IMR-90 (cell line): ENCODE data around the gene ADAMTSL2. TPM values are rescaled to one million over a fixed set of nuclear protein-coding genes. Genes with fewer than 3 reads are reported as not detected.

Source experiments
- ATAC-seq: fragments of 200-7000 bp; cut with Tn5 transposase; 2 replicates; pipeline ENCODE4 v1.9.1; 2020; ENCODE audit warnings: low read depth, mild to moderate bottlenecking, moderate library complexity
- BruUV-seq: library from RNA; stranded (reverse); fragments of 400-500 nt; replicated peaks from 2 replicates; lab custom pipeline; 2021; lab: Mats Ljungman, UMichigan
- CTCF ChIA-PET: fragments of 300-600 bp; formaldehyde crosslinking; extraction: SDS; loops from one replicate; lab custom pipeline; 2021; ENCODE audit warnings: antibody characterized with exemption; lab: Yijun Ruan, JAX
- POLR2A ChIA-PET: fragments of 300-600 bp; sonication (Branson Sonifier 250); formaldehyde crosslinking; loops from one replicate; lab custom pipeline; 2022; ENCODE audit warnings: antibody characterized with exemption; ENCODE audit not compliant: unreplicated experiment; lab: Charles Lee
- DNase-seq: peaks from one replicate; pipeline ENCODE4 v3.0.0; 2013
- H2AFZ ChIP-seq: replicated peaks from 2 replicates; pipeline ENCODE3; 2013; ENCODE audit warnings: low read length, mild to moderate bottlenecking; ENCODE audit not compliant: poor library complexity
- H2AK5ac ChIP-seq: 2 replicates; pipeline ENCODE4 v1.6.1; 2013; ENCODE audit warnings: low read depth, low read length, inconsistent platforms
- H2AK9ac ChIP-seq: replicated peaks from 2 replicates; pipeline ENCODE3; 2013; ENCODE audit warnings: mild to moderate bottlenecking, low read depth, low read length, moderate library complexity; ENCODE audit not compliant: poor library complexity
- H2BK120ac ChIP-seq: 2 replicates; pipeline ENCODE4 v1.6.1; 2013; ENCODE audit warnings: low read depth, low read length, inconsistent platforms
- H2BK15ac ChIP-seq: 3 replicates; pipeline ENCODE4 v1.6.1; 2013; ENCODE audit warnings: low read depth, low read length, inconsistent platforms
- H2BK20ac ChIP-seq: 2 replicates; pipeline ENCODE4 v1.6.1; 2013; ENCODE audit warnings: low read depth, mild to moderate bottlenecking, inconsistent platforms, low read length, moderate library complexity
- H2BK5ac ChIP-seq: 2 replicates; pipeline ENCODE4 v1.6.1; 2013; ENCODE audit warnings: mild to moderate bottlenecking, low read depth, low read length, inconsistent platforms; ENCODE audit not compliant: poor library complexity, severe bottlenecking
- H3K14ac ChIP-seq: replicated peaks from 2 replicates; pipeline ENCODE4 v1.6.1; 2013; ENCODE audit warnings: low read depth, low read length, inconsistent platforms
- H3K18ac ChIP-seq: 2 replicates; pipeline ENCODE4 v1.6.1; 2013; ENCODE audit warnings: low read depth, low read length, control low read depth
- H3K23ac ChIP-seq: 2 replicates; pipeline ENCODE4 v1.6.1; 2013; ENCODE audit warnings: low read depth, low read length, inconsistent platforms
- H3K27ac ChIP-seq: 2 replicates; pipeline ENCODE4 v1.5.1; 2013; ENCODE audit warnings: mild to moderate bottlenecking, control low read depth, low read length; ENCODE audit not compliant: insufficient read depth
- H3K27me3 ChIP-seq: 2 replicates; pipeline ENCODE4 v1.6.1; 2013; ENCODE audit warnings: low read length; ENCODE audit not compliant: control insufficient read depth, insufficient read depth
- H3K36me3 ChIP-seq: 2 replicates; pipeline ENCODE4 v1.6.1; 2013; ENCODE audit warnings: low read length, mixed read lengths; ENCODE audit not compliant: control insufficient read depth, insufficient read depth
- H3K4ac ChIP-seq: 2 replicates; pipeline ENCODE4 v1.6.1; 2013; ENCODE audit warnings: low read depth, low read length, inconsistent platforms
- H3K4me1 ChIP-seq: 2 replicates; pipeline ENCODE4 v1.6.1; 2013; ENCODE audit warnings: low read length, mixed read lengths; ENCODE audit not compliant: control insufficient read depth, insufficient read depth
- H3K4me2 ChIP-seq: 2 replicates; pipeline ENCODE4 v1.6.1; 2013; ENCODE audit warnings: low read depth, mild to moderate bottlenecking, control low read depth, low read length, moderate library complexity
- H3K4me3 ChIP-seq: 2 replicates; pipeline ENCODE4 v1.5.1; 2013; ENCODE audit warnings: low read depth, mild to moderate bottlenecking, control low read depth, low read length, moderate library complexity; ENCODE audit not compliant: insufficient read depth
- H3K56ac ChIP-seq: 2 replicates; pipeline ENCODE4 v1.6.1; 2013; ENCODE audit warnings: low read length, inconsistent platforms; ENCODE audit not compliant: insufficient read depth; ENCODE audit errors: extremely low read depth
- H3K79me1 ChIP-seq, 2 experiments: 2 replicates each; pipeline ENCODE4 v1.6.1; 2013; ENCODE audit warnings: low read length in 2 of 2, inconsistent platforms in 1 of 2, low read depth in 1 of 2
- H3K9ac ChIP-seq: 2 replicates; pipeline ENCODE4 v1.6.1; 2013; ENCODE audit warnings: low read depth, low read length, control low read depth
- H3K9me1 ChIP-seq: 2 replicates; pipeline ENCODE4 v1.6.1; 2013; ENCODE audit warnings: low read length, inconsistent platforms; ENCODE audit not compliant: insufficient read depth
- H3K9me3 ChIP-seq: 2 replicates; pipeline ENCODE4 v1.6.1; 2013; ENCODE audit warnings: low read length; ENCODE audit not compliant: control insufficient read depth, insufficient read depth
- H4K20me1 ChIP-seq: 2 replicates; pipeline ENCODE4 v1.6.1; 2013; ENCODE audit warnings: low read length, inconsistent platforms; ENCODE audit not compliant: insufficient read depth
- H4K5ac ChIP-seq: 2 replicates; pipeline ENCODE4 v1.6.1; 2013; ENCODE audit warnings: mild to moderate bottlenecking, low read depth, low read length, control low read depth
- H4K8ac ChIP-seq, 2 experiments: 2 replicates each; pipeline ENCODE4 v1.6.1; 2013; ENCODE audit warnings: low read depth in 2 of 2, low read length in 2 of 2, control low read depth in 1 of 2, inconsistent platforms in 1 of 2
- H4K91ac ChIP-seq: 2 replicates; pipeline ENCODE4 v1.6.1; 2013; ENCODE audit warnings: low read depth, low read length, inconsistent platforms; ENCODE audit not compliant: insufficient read depth
- CHD1 ChIP-seq: IDR thresholded peaks from 2 replicates; pipeline ENCODE4 v1.6.1; 2012; ENCODE audit warnings: low read depth, low read length, improper control_type of control experiment
- MAFK ChIP-seq: IDR thresholded peaks from 2 replicates; pipeline ENCODE4 v1.6.1; 2012; ENCODE audit warnings: low read depth, low read length, improper control_type of control experiment
- MAZ ChIP-seq: IDR thresholded peaks from 2 replicates; pipeline ENCODE4 v1.6.1; 2012; ENCODE audit warnings: low read depth, mild to moderate bottlenecking, low read length, improper control_type of control experiment, moderate library complexity, borderline replicate concordance
- NFE2L2 ChIP-seq: fragments of 150-350 bp; IDR thresholded peaks from 2 replicates; pipeline ENCODE4 v1.6.1; 2016; ENCODE audit warnings: low read depth, mild to moderate bottlenecking, low read length
- POLR2A ChIP-seq: IDR thresholded peaks from 2 replicates; pipeline ENCODE4 v1.6.1; 2012; ENCODE audit warnings: mild to moderate bottlenecking, low read depth, low read length
- RFX5 ChIP-seq: IDR thresholded peaks from 2 replicates; pipeline ENCODE4 v1.8.0; 2012; ENCODE audit warnings: low read depth, mild to moderate bottlenecking, low read length, moderate library complexity
- SMC3 ChIP-seq: fragments of 150-350 bp; IDR thresholded peaks from 2 replicates; pipeline ENCODE4 v1.6.1; 2016; ENCODE audit warnings: low read depth, mild to moderate bottlenecking, antibody characterized with exemption, low read length, moderate library complexity
- WGBS, 2 experiments: methylation state at CpG; one replicate each; pipeline versions ENCODE4 v1.1.5 to v1.1.7; 2013; ENCODE audit warnings: missing lambda C conversion rate in 2 of 2; ENCODE audit not compliant: insufficient read length in 1 of 2; ENCODE audit errors: extremely low coverage in 2 of 2; 5-methylcytosine and 5-hydroxymethylcytosine counted together
- dilution Hi-C: fragments of 300-500 bp; cut with HindIII; formaldehyde crosslinking; loops from one replicate; pipeline ENCODE4 v1.14.3; 2018; ENCODE audit warnings: low sequenced_read_pairs; ENCODE audit not compliant: unreplicated experiment
- in situ Hi-C: fragments of 300-500 bp; cut with MboI; formaldehyde crosslinking; loops from 3 replicates; pipeline ENCODE4 v1.14.3; 2019; ENCODE audit warnings: low sequenced_read_pairs, inconsistent platforms, mixed read lengths
- intact Hi-C: fragments of 100-400 bp; cut with micrococcal nuclease; formaldehyde crosslinking; loops from 2 replicates; pipeline ENCODE4 v1.10.0; 2022
- polyA plus RNA-seq, 3 experiments: library from polyadenylated mRNA; depleted of rRNA; stranded (reverse); fragments of >200 nt; gene quantifications; 2 replicates each; pipeline ENCODE4 v1.2.3, GENCODE V29; 2012; ENCODE audit warnings: low replicate concordance in 1 of 3
- total RNA-seq: library from RNA; depleted of rRNA; stranded (reverse); fragments of >200 nt; gene quantifications from 2 replicates; pipeline ENCODE4 v1.2.3, GENCODE V29; 2012
- TF ChIP-seq, protein P1 (sequence below): conservative IDR thresholded peaks from 2 replicates; pipeline ENCODE4 v1.5.1; 2012; ENCODE audit warnings: mild to moderate bottlenecking, low read depth, low read length, improper control_type of control experiment
- TF ChIP-seq, protein P2 (sequence below): fragments of 150-350 bp; IDR thresholded peaks from 2 replicates; pipeline ENCODE4 v1.6.1; 2016; ENCODE audit warnings: low read depth, mild to moderate bottlenecking, low read length, moderate library complexity, borderline replicate concordance

Gene ADAMTSL2
- total and polyA plus RNA-seq, 2 of the 4 experiments (the other 2 are of a cell fraction), result not detected

DNA sequence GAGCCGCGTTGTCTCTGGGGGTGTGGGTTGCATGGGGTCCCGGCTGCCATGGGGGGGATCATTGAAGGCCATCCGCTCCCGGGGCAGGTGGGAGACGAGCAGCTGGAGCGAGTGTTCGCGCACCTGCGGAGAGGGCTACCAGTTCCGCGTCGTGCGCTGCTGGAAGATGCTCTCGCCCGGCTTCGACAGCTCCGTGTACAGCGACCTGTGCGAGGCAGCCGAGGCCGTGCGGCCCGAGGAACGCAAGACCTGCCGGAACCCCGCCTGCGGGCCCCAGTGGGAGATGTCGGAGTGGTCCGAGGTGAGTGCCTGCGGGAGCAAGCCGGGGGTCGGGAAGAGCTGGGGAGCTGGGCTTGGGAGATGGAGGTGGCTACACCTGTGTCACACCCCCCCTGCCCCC, 33.7 kb downstream of the ADAMTSL2 start:
- H3K18ac ChIP-seq, result no peak overlapping the region
- no peaks in the 10 kb centered on the region for H3K9me3 ChIP-seq
- no peak overlapping the region for H4K5ac ChIP-seq
- H2AFZ ChIP-seq, result no peak overlapping the region
- no peaks in the 10 kb centered on the region for H3K79me1 ChIP-seq
- H3K27ac ChIP-seq, result no peak overlapping the region
- H2BK20ac ChIP-seq, result no peak overlapping the region
- H3K9ac ChIP-seq, result no peak overlapping the region
- no peak overlapping the region for H2BK120ac ChIP-seq
- no peak overlapping the region for H4K8ac ChIP-seq
- dilution Hi-C loops, result no loop called here
- no peaks in the 10 kb centered on the region for H3K36me3 ChIP-seq
- no TSS peak for BruUV-seq
- no peak overlapping the region for H2AK9ac ChIP-seq
- intact Hi-C loops, result no loop called here
- TF ChIP-seq, protein P1, sequence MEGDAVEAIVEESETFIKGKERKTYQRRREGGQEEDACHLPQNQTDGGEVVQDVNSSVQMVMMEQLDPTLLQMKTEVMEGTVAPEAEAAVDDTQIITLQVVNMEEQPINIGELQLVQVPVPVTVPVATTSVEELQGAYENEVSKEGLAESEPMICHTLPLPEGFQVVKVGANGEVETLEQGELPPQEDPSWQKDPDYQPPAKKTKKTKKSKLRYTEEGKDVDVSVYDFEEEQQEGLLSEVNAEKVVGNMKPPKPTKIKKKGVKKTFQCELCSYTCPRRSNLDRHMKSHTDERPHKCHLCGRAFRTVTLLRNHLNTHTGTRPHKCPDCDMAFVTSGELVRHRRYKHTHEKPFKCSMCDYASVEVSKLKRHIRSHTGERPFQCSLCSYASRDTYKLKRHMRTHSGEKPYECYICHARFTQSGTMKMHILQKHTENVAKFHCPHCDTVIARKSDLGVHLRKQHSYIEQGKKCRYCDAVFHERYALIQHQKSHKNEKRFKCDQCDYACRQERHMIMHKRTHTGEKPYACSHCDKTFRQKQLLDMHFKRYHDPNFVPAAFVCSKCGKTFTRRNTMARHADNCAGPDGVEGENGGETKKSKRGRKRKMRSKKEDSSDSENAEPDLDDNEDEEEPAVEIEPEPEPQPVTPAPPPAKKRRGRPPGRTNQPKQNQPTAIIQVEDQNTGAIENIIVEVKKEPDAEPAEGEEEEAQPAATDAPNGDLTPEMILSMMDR, result no peak
- TF ChIP-seq NFE2L2 (no peak), MAFK (no peak), SMC3 (no peak), RFX5 (no peak), MAZ (no peak), POLR2A (no peak), CHD1 (no peak)
- TF ChIP-seq, protein P2, sequence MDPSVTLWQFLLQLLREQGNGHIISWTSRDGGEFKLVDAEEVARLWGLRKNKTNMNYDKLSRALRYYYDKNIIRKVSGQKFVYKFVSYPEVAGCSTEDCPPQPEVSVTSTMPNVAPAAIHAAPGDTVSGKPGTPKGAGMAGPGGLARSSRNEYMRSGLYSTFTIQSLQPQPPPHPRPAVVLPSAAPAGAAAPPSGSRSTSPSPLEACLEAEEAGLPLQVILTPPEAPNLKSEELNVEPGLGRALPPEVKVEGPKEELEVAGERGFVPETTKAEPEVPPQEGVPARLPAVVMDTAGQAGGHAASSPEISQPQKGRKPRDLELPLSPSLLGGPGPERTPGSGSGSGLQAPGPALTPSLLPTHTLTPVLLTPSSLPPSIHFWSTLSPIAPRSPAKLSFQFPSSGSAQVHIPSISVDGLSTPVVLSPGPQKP, result no peak
- in situ Hi-C loops, result no loop called here
- peaks cover 3% of the 10 kb centered on the region; the same call in 1 of the 2 replicates for H3K4me1 ChIP-seq
- H3K9me1 ChIP-seq, result no peaks in the 10 kb centered on the region
- no peak overlapping the region for H3K4me3 ChIP-seq
- no peak overlapping the region for H3K14ac ChIP-seq
- CTCF ChIA-PET, result no interaction called here
- ATAC-seq (no peak), DNase-seq (no peak)
- no peaks in the 10 kb centered on the region for H4K20me1 ChIP-seq
- H2BK5ac ChIP-seq, result no peak overlapping the region
- no peak overlapping the region for H3K4ac ChIP-seq
- no peak overlapping the region for H3K56ac ChIP-seq
- no peak overlapping the region for H4K91ac ChIP-seq
- H2BK15ac ChIP-seq, result no peak overlapping the region
- H3K27me3 ChIP-seq, result peaks cover 45% of the 10 kb centered on the region
- no peak overlapping the region for H3K23ac ChIP-seq
- POLR2A ChIA-PET, result no interaction called here
- 98% methylated on average over 8 of the region's 33 CpGs; no CpG with 5 or more reads in 1 of the 2 experiments for WGBS, 2 experiments
- no peak overlapping the region for H2AK5ac ChIP-seq
- H3K4me2 ChIP-seq, result no peak overlapping the region
